Panc1 (cell line): ENCODE results near the gene RHBDF1. TPM values are rescaled to one million over a fixed set of nuclear protein-coding genes. Genes with fewer than 3 reads are reported as not detected.

Source experiments
- ATAC-seq: fragments of 200-7000 bp; cut with Tn5 transposase; 2 replicates; pipeline ENCODE4 v1.9.1; 2020; ENCODE audit warnings: mild to moderate bottlenecking, moderate library complexity
- Bru-seq: library from RNA; stranded (reverse); fragments of 400-500 nt; gene quantifications from one replicate; lab custom pipeline; 2021; lab: Mats Ljungman, UMichigan
- BruChase-seq, 2 experiments: library from RNA; stranded (reverse); fragments of 400-500 nt; gene quantifications; one replicate each; lab custom pipeline; 2021; lab: Mats Ljungman, UMichigan
- BruUV-seq: library from RNA; stranded (reverse); fragments of 400-500 nt; replicated peaks from 2 replicates; lab custom pipeline; 2021; lab: Mats Ljungman, UMichigan
- CTCF ChIA-PET: fragments of 300-600 bp; sonication (Branson Sonifier 250); formaldehyde crosslinking; loops from one replicate; lab custom pipeline; 2022; ENCODE audit warnings: antibody characterized with exemption; lab: Charles Lee
- POLR2A ChIA-PET: fragments of 300-600 bp; sonication (Branson Sonifier 250); formaldehyde crosslinking; loops from one replicate; lab custom pipeline; 2022; ENCODE audit warnings: antibody characterized with exemption; lab: Charles Lee
- DNase-seq: peaks from one replicate; pipeline ENCODE4 v3.0.0-alpha.2; 2010; ENCODE audit warnings: low read depth, low spot score
- H3K27ac ChIP-seq: 2 replicates; pipeline ENCODE4 v1.5.1; 2011; ENCODE audit warnings: mild to moderate bottlenecking, low read length, inconsistent platforms
- H3K27me3 ChIP-seq: fragments of 200-500 bp; sonication (Bioruptor generic); 2 replicates; pipeline ENCODE4 v1.6.0; 2014; ENCODE audit warnings: low read length, inconsistent platforms; ENCODE audit not compliant: control insufficient read depth, insufficient read depth
- H3K36me3 ChIP-seq: fragments of 200-500 bp; sonication (Bioruptor generic); 2 replicates; pipeline ENCODE4 v1.5.1; 2014; ENCODE audit warnings: inconsistent platforms, mild to moderate bottlenecking, low read length, moderate library complexity; ENCODE audit not compliant: control insufficient read depth, insufficient read depth
- H3K4me1 ChIP-seq: 2 replicates; pipeline ENCODE4 v1.5.1; 2011; ENCODE audit warnings: inconsistent platforms, mild to moderate bottlenecking, low read length, moderate library complexity; ENCODE audit not compliant: control insufficient read depth, insufficient read depth
- H3K4me3 ChIP-seq, 2 experiments: 2 replicates each; pipeline ENCODE4 v1.5.1; 2011 to 2012; ENCODE audit warnings: low read depth in 2 of 2, low read length in 2 of 2, mild to moderate bottlenecking in 2 of 2, inconsistent platforms in 1 of 2, moderate library complexity in 1 of 2
- H3K9me3 ChIP-seq: fragments of 200-500 bp; sonication (Bioruptor generic); 2 replicates; pipeline ENCODE4 v1.5.1; 2014; ENCODE audit warnings: low read depth, mild to moderate bottlenecking, inconsistent platforms, low read length, moderate library complexity; ENCODE audit not compliant: control insufficient read depth, insufficient read depth
- CTCF ChIP-seq: fragments of 450-650 bp; IDR thresholded peaks from 2 replicates; pipeline ENCODE4 v1.5.1; 2017; ENCODE audit warnings: mild to moderate bottlenecking
- POLR2AphosphoS5 ChIP-seq: IDR thresholded peaks from 2 replicates; pipeline ENCODE4 v1.6.1; 2012; ENCODE audit warnings: mild to moderate bottlenecking, low read depth, low read length, moderate library complexity
- REST ChIP-seq, 2 experiments: IDR thresholded peaks; 2 replicates each; pipeline ENCODE4 v1.6.1; 2011 to 2012; ENCODE audit warnings: low read depth in 2 of 2, control low read depth in 1 of 2, low read length in 1 of 2, mild to moderate bottlenecking in 1 of 2, moderate library complexity in 1 of 2; ENCODE audit not compliant: insufficient read depth in 1 of 2
- SIN3A ChIP-seq: IDR thresholded peaks from 2 replicates; pipeline ENCODE4 v1.6.1; 2012; ENCODE audit warnings: low read depth, mild to moderate bottlenecking, low read length, moderate library complexity, borderline replicate concordance; ENCODE audit not compliant: insufficient read depth
- TCF7L2 ChIP-seq: IDR thresholded peaks from 2 replicates; pipeline ENCODE4 v1.6.1; 2011; ENCODE audit warnings: mild to moderate bottlenecking, low read depth, low read length, inconsistent platforms
- in situ Hi-C: cut with HindIII; loops from 2 replicates; pipeline ENCODE4 v1.10.0; 2016; ENCODE audit warnings: low sequenced_read_pairs, low pct_unique_long_range_greater_than_20kb
- intact Hi-C: fragments of 100-400 bp; cut with micrococcal nuclease; formaldehyde crosslinking; loops from one replicate; pipeline ENCODE4 v1.10.0; 2022; ENCODE audit not compliant: unreplicated experiment
- long read RNA-seq: library from polyadenylated mRNA; unstranded; transcript quantifications from one replicate; pipeline ENCODE4 v2.0.0, GENCODE V29; 2021; ENCODE audit not compliant: unreplicated experiment
- polyA plus RNA-seq: library from polyadenylated mRNA; unstranded; fragments of >200 nt; gene quantifications from one replicate; pipeline ENCODE4 v1.2.1, GENCODE V29; 2012; ENCODE audit warnings: missing spikeins; ENCODE audit not compliant: insufficient read length
- total RNA-seq: library from RNA; stranded (reverse); gene quantifications from one replicate; pipeline ENCODE4 v1.2.1, GENCODE V29; 2021; ENCODE audit not compliant: unreplicated experiment

Gene RHBDF1
- total RNA-seq (41.7 TPM), Bru-seq, nascent RNA (percentile 52 among the genes with signal in this experiment), BruChase-seq, experiment 1, labeled RNA remaining after a 2-hour chase (percentile 69 among the genes with signal in this experiment), BruChase-seq, experiment 2, labeled RNA remaining after a 6-hour chase (percentile 73 among the genes with signal in this experiment)
- 44.5 TPM for polyA plus RNA-seq
- long read RNA-seq, transcript RHBDF1-201 (18 exons, 2,992 nt) = major isoform, 6 of 78 reads
- long read RNA-seq, partial matches to known transcripts = 43 of 78 reads
- long read RNA-seq, other reads (novel, unspliced or antisense) = 29 of 78 reads

GRCh38 chr16:72561-73548 is at the start of gene RHBDF1:
RHBDF1 (minus strand) TSS chr16:72631; CDS start chr16:65015, 7,616 bp downstream.
- intact Hi-C loops = no loop called here
- CTCF ChIA-PET = no interaction called here
- no peak for DNase-seq
- POLR2A ChIA-PET = no interaction called here
- Histone ChIP-seq H3K36me3 (no peaks in the 10 kb centered on the region), H3K4me3 (peak within 1 kb of the TSS; percentile 65 to 72), H3K4me1 (peaks cover 59% of the 10 kb centered on the region), H3K27ac (peak within 1 kb of the TSS; percentile 84), H3K9me3 (no peaks in the 10 kb centered on the region), H3K27me3 (no peaks in the 10 kb centered on the region)
- in situ Hi-C loops = no loop called here
- no TSS peak for BruUV-seq
- TF ChIP-seq CTCF (no peak), SIN3A (no peak), REST (IDR thresholded peaks at IDR 0.05; ENCODE audit: insufficient read depth in 1 of 2, low read depth in 2 of 2, low read length in 1 of 2) (0 out of 4 replicates have a peak, but pooled peaks of 1 of the 2 experiments have one; percentile 11)
- ATAC-seq = peak; percentile 65

- intact Hi-C loops (no loop called here), in situ Hi-C loops (no loop called here)
- POLR2A ChIA-PET = no interaction called here
- peaks cover 10% of the 10 kb centered on the region for H3K36me3 ChIP-seq
- no peak overlapping the region for H3K4me3 ChIP-seq
- H3K4me1 ChIP-seq = no peaks in the 10 kb centered on the region
- no peak overlapping the region for H3K27ac ChIP-seq
- no peaks in the 10 kb centered on the region for H3K27me3 ChIP-seq
- ATAC-seq = no peak
- TF ChIP-seq POLR2AphosphoS5 (no peak), TCF7L2 (no peak), SIN3A (no peak), CTCF (no peak), REST (IDR thresholded peaks at IDR 0.05; ENCODE audit: insufficient read depth in 1 of 2, low read depth in 2 of 2, low read length in 1 of 2) (no peak)
- DNase-seq = no peak
- no peaks in the 10 kb centered on the region for H3K9me3 ChIP-seq
- CTCF ChIA-PET = no interaction called here
- BruUV-seq = no TSS peak
These were observed 48.3 kb upstream of the RHBDF1 start for GRCh38 chr16:120756-121155.
